K562 (cell line): ENCODE measurements around the gene METRN. TPM values are rescaled to one million over a fixed set of nuclear protein-coding genes. Genes with fewer than 3 reads are reported as not detected.
A peak's percentile ranks its signal among the peaks of the same experiment; 100 is the strongest.

Experiments
- ATAC-seq: fragments of 200-7000 bp; cut with Tn5 transposase; 3 replicates; pipeline ENCODE4 v1.9.1; 2020; ENCODE audit warnings: moderate library complexity
- BruUV-seq: library from RNA; stranded (reverse); fragments of 400-500 nt; replicated peaks from 2 replicates; lab custom pipeline; 2021; lab: Mats Ljungman, UMichigan
- CTCF ChIA-PET: fragments of 300-600 bp; formaldehyde crosslinking; extraction: SDS; loops from one replicate; lab custom pipeline; 2021; ENCODE audit warnings: low intra/inter-chr PET ratio; lab: Yijun Ruan, JAX
- POLR2A ChIA-PET: fragments of 300-600, 350-650 bp; sonication (Branson Sonifier 250); formaldehyde crosslinking; extraction: SDS; loops from one replicate; lab custom pipeline; 2021; ENCODE audit warnings: antibody characterized with exemption, inconsistent platforms; lab: Yijun Ruan, JAX
- DNase-seq, 4 experiments: peaks; one replicate each; pipeline versions ENCODE4 v3.0.0 to v3.0.0-alpha.2; 2011 to 2018; ENCODE audit warnings: low spot score in 3 of 4, mixed read lengths in 3 of 4; ENCODE audit errors: extremely low read depth in 1 of 4
- FAIRE-seq: peaks from 2 replicates; lab custom pipeline; 2011; peaks lifted over from hg19 to GRCh38; lab: Jason Lieb, UNC
- H2AFZ ChIP-seq: 2 replicates; pipeline ENCODE4 v1.6.0; 2011; ENCODE audit warnings: low read depth, low read length, control low read depth, inconsistent platforms
- H3K27ac ChIP-seq: fragments of 200-600 bp; 3 replicates; pipeline ENCODE4 v1.8.0; 2011; ENCODE audit warnings: low read depth, mild to moderate bottlenecking, control low read depth, inconsistent platforms, low read length, moderate library complexity, mixed read lengths; ENCODE audit errors: extremely low read depth
- H3K27me3 ChIP-seq, 2 experiments: fragments of 300-600 bp in 1 of 2; 2 replicates in 1 of 2; 3 replicates in 1 of 2; pipeline versions ENCODE4 v1.6.0 to v1.8.0; 2011; ENCODE audit warnings: inconsistent platforms in 2 of 2, low read length in 2 of 2, mild to moderate bottlenecking in 1 of 2, mixed read lengths in 1 of 2, moderate library complexity in 1 of 2; ENCODE audit not compliant: control insufficient read depth in 2 of 2, insufficient read depth in 2 of 2
- H3K36me3 ChIP-seq: fragments of 300-600 bp; 3 replicates; pipeline ENCODE4 v1.8.0; 2011; ENCODE audit warnings: mild to moderate bottlenecking, low read length, inconsistent platforms; ENCODE audit not compliant: control insufficient read depth, insufficient read depth
- H3K4me1 ChIP-seq, 2 experiments: fragments of 200-600 bp in 1 of 2; replicated peaks in 1 of 2; 2 replicates in 1 of 2; 3 replicates in 1 of 2; pipeline versions ENCODE4 v1.5.1 to v1.8.0; 2011; ENCODE audit warnings: inconsistent platforms in 2 of 2, low read length in 2 of 2, mild to moderate bottlenecking in 1 of 2, mixed read lengths in 1 of 2, moderate library complexity in 1 of 2; ENCODE audit not compliant: control insufficient read depth in 2 of 2, insufficient read depth in 2 of 2
- H3K4me2 ChIP-seq: 2 replicates; pipeline ENCODE4 v1.6.1; 2011; ENCODE audit warnings: low read length, control low read depth, inconsistent platforms, mixed read lengths; ENCODE audit not compliant: insufficient read depth
- H3K4me3 ChIP-seq: fragments of 200-600 bp; sonication (generic), shearing (Covaris generic); 2 replicates; pipeline ENCODE4 v1.5.1; 2016; ENCODE audit warnings: control low read depth, inconsistent platforms
- H3K79me2 ChIP-seq: fragments of 200-600 bp; 3 replicates; pipeline ENCODE4 v1.8.0; 2011; ENCODE audit warnings: low read length, inconsistent platforms; ENCODE audit not compliant: control insufficient read depth, insufficient read depth
- H3K9ac ChIP-seq, 2 experiments: 2 replicates each; pipeline versions ENCODE4 v1.6.0 to v1.6.1; 2011; ENCODE audit warnings: low read depth in 2 of 2, low read length in 2 of 2, control low read depth in 1 of 2, inconsistent platforms in 1 of 2, mild to moderate bottlenecking in 1 of 2, mixed read lengths in 1 of 2; ENCODE audit not compliant: insufficient read depth in 1 of 2
- H3K9me1 ChIP-seq: one replicate; pipeline ENCODE4 v1.6.0; 2011; ENCODE audit warnings: inconsistent platforms, mild to moderate bottlenecking, low read length, moderate library complexity; ENCODE audit not compliant: control insufficient read depth, insufficient read depth
- H3K9me3 ChIP-seq: replicated peaks from 2 replicates; pipeline ENCODE4 v1.5.1; 2011; ENCODE audit warnings: low read depth, low read length, inconsistent platforms; ENCODE audit not compliant: control insufficient read depth, insufficient read depth
- H4K20me1 ChIP-seq: replicated peaks from 2 replicates; pipeline ENCODE4 v1.6.1; 2011; ENCODE audit warnings: low read length, inconsistent platforms, mixed read lengths; ENCODE audit not compliant: control insufficient read depth, insufficient read depth
- GABPA ChIP-seq: fragments of 200-800 bp; sonication (Bioruptor generic); conservative IDR thresholded peaks from 2 replicates; pipeline ENCODE4 v1.6.1; 2016; ENCODE audit warnings: low read depth, missing genetic modification characterization, missing compliant biosample characterization
- NR1H2 ChIP-seq: sonication (generic); formaldehyde crosslinking; IDR thresholded peaks from 2 replicates; pipeline ENCODE4 v1.4.0; 2020; ENCODE audit warnings: mild to moderate bottlenecking, missing genetic modification reagents
- PCBP1 ChIP-seq: fragments of 200-400 bp; formaldehyde crosslinking; IDR thresholded peaks from 2 replicates; pipeline ENCODE4 v1.6.1; 2018; ENCODE audit warnings: mild to moderate bottlenecking, low read depth, low read length; ENCODE audit not compliant: poor library complexity, severe bottlenecking
- RBBP5 ChIP-seq: fragments of 200-600 bp; sonication (generic); IDR thresholded peaks from 2 replicates; pipeline ENCODE4 v1.6.1; 2012; ENCODE audit warnings: borderline replicate concordance, mild to moderate bottlenecking, low read length, control low read depth, inconsistent platforms; ENCODE audit not compliant: insufficient read depth, poor library complexity, severe bottlenecking
- SREBF1 ChIP-seq: fragments of 150-350 bp; IDR thresholded peaks from 2 replicates; pipeline ENCODE4 v1.6.1; 2014; ENCODE audit warnings: antibody characterized with exemption, low read depth, low read length, borderline replicate concordance
- WGBS: fragments of 100-300 bp; shearing (Covaris generic); methylation state at CpG from one replicate; pipeline ENCODE4 v1.1.6; 2016; ENCODE audit warnings: low coverage, mixed read lengths; ENCODE audit not compliant: insufficient coverage; ENCODE audit errors: missing lambda C conversion rate; 5-methylcytosine and 5-hydroxymethylcytosine counted together
- in situ Hi-C: fragments of 300-500 bp; cut with MboI; formaldehyde crosslinking; loops from 4 replicates; pipeline ENCODE4 v1.15.0; 2018; ENCODE audit warnings: inconsistent platforms, mixed read lengths
- intact Hi-C: fragments of 100-400 bp; cut with micrococcal nuclease; formaldehyde crosslinking; loops from 2 replicates; pipeline ENCODE4 v1.14.2; 2022
- polyA plus RNA-seq, 8 experiments: library from polyadenylated mRNA; depleted of rRNA in 4 of 8; stranded (reverse) in 5 of 8; unstranded in 3 of 8; fragments of >200 nt; fragmentation: Nextera tagmentation in 2 of 8; fragmentation: Illumina TruSeq in 1 of 8; extraction: Ambion mirVana in 2 of 8; extraction: Trizol in 1 of 8; gene quantifications; 2 replicates each; pipeline versions ENCODE4 v1.2.1 to v1.2.3, GENCODE V29; 2011 to 2014; ENCODE audit warnings: inconsistent platforms in 1 of 8, missing spikeins in 1 of 8
- total RNA-seq, 7 experiments: library from RNA; depleted of rRNA in 6 of 7; stranded (reverse); fragments of >200 nt in 6 of 7; fragmentation: Illumina TruSeq in 2 of 7; extraction: Trizol in 2 of 7; gene quantifications; 2 replicates each; pipeline versions ENCODE4 v1.2.1 to v1.2.3, GENCODE V29; 2011 to 2021; ENCODE audit warnings: low replicate concordance in 1 of 7
- TF ChIP-seq, protein P1 (sequence below), 2 experiments: fragments of 250-450 bp in 1 of 2; fragments of 450-650 bp in 1 of 2; sonication (Bioruptor Pico) in 1 of 2; IDR thresholded peaks; 2 replicates each; pipeline versions ENCODE4 v1.6.1 to v1.8.0; 2016 to 2021; ENCODE audit warnings: mild to moderate bottlenecking in 2 of 2, moderate library complexity in 2 of 2, missing compliant biosample characterization in 1 of 2, missing genetic modification characterization in 1 of 2
- TF ChIP-seq, protein P2 (sequence below), 3 experiments: fragments of 200-800 bp in 1 of 3; fragments of 250-450 bp in 1 of 3; fragments of 450-650 bp in 1 of 3; sonication (Bioruptor Pico) in 1 of 3; sonication (Bioruptor generic) in 1 of 3; formaldehyde crosslinking in 1 of 3; IDR thresholded peaks; 2 replicates each; pipeline versions ENCODE4 v1.6.1 to v1.8.0; 2016 to 2022; ENCODE audit warnings: mild to moderate bottlenecking in 2 of 3, missing genetic modification characterization in 2 of 3, missing compliant biosample characterization in 1 of 3, moderate library complexity in 1 of 3
- TF ChIP-seq, protein P3 (sequence below), 2 experiments: fragments of 150-350 bp in 1 of 2; IDR thresholded peaks; 2 replicates each; pipeline ENCODE4 v1.6.1; 2012 to 2016; ENCODE audit warnings: low read depth in 2 of 2, low read length in 2 of 2, mild to moderate bottlenecking in 1 of 2, moderate library complexity in 1 of 2

Gene METRN
- total and polyA plus RNA-seq, 9 of the 15 experiments (the other 6 are each of a cell fraction or from before 2014, with no cell fraction given) = 0.20 to 89.8 (median 15.4) TPM

DNA sequence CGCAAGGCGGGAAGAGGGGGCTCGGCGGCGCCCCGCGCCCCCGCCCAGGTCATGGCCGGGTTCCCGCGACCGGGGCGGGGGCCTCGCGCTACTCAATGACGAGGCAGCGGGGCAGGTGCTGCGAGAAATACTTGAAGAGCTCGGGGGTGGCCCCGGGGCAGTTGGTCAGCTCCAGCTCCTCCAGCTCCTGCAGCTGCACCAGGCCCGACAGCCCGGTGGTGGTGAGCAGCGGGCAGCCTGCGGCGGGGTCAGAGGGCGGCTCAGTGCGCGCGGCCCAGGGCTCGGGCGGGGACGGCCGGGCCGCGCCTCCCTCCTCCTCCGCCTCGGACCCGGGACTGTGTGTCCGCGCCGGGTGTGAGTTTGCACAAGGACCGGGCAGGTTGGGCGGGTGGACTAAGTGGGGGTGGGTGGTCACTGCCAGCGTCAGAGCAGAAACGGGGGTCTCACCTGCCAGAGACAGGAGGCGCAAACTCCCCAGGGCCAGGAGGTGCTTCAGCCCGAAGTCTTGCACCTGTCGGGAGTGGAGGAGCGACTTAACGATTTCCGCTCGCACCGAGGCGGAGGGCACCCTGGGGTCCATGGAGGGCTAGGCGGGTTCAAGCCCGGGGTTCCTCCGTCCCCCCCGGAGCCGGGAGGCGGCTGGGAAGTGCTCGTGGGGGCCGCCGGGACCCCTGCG, 20.6 kb upstream of the METRN start (continued):
- TF ChIP-seq, protein P1, sequence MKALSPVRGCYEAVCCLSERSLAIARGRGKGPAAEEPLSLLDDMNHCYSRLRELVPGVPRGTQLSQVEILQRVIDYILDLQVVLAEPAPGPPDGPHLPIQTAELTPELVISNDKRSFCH (CRISPR knock-in tag; IDR thresholded peaks at IDR 0.05) = no peak
- TF ChIP-seq, protein P1 (tag; IDR thresholded peaks at IDR 0.05) = no peak

DNA sequence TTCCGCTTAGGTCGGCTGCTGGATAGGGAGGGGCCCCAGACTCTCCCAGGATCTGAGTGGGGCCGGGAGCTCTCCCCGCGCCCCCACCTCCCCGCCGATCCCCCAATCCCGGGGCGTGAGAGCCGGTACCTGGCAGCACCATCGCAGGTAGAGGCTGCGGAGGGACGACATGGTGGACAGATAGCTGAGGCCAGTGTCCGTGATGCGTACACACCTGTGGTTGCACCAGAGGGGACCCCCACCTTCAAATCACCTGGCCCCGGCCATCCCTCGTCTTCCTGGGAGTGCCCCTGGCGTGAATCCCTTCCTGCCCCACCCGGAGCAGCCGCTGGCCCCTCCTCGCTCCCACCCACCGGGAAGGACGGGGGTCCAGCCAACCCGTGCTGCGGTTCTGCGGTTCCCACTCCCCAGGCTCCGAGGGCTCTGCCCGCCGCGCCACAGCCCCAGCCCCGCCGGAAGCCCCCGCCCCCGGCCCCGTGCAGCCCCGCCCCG, 20.0 kb upstream of the METRN start:
- H3K9me1 ChIP-seq = no peaks in the 10 kb centered on the region
- H3K9ac ChIP-seq = peak overlapping the region; percentile 14 to 81; a peak in 3 of 4 replicates
- no peak overlapping the region; the same call in 2 of the 3 replicates for H3K27ac ChIP-seq
- no TSS peak for BruUV-seq
- FAIRE-seq = no peak
- H3K36me3 ChIP-seq = no peaks in the 10 kb centered on the region
- ChIA-PET POLR2A (interaction anchor here (0.6 to 1.6 kb wide), 8 partner anchors 8 to 296 kb away, joined by 3 to 9 read pairs (median 4); partner anchors contain the start of genes GNG13 and METRN), CTCF (interaction anchor here (1.0 kb wide), 1 partner anchor 90 kb away, joined by 4 read pairs; no protein-coding TSS in a partner anchor)
- H2AFZ ChIP-seq = peak overlapping the region; percentile 77
- DNase-seq = peak in 2 of 4 experiments; percentile 89 to 90
- 5% methylated on average over 13 of the region's 37 CpGs for WGBS
- H3K27me3 ChIP-seq = peaks cover 7 to 16% of the 10 kb centered on the region in 2 experiments; a peak in 4 of 5 replicates
- in situ Hi-C loops (no loop called here), intact Hi-C loops (no loop called here)
- peak overlapping the region; percentile 45 for H3K4me3 ChIP-seq
- H3K9me3 ChIP-seq = no peaks in the 10 kb centered on the region
- peaks cover 1% of the 10 kb centered on the region; the same call in 1 of the 2 replicates for H4K20me1 ChIP-seq
- H3K4me1 ChIP-seq = peaks cover 7 to 61% of the 10 kb centered on the region in 2 experiments
- peaks cover 5% of the 10 kb centered on the region; the same call in 2 of the 3 replicates for H3K79me2 ChIP-seq
- peak overlapping the region; percentile 80 for H3K4me2 ChIP-seq
- no peak for ATAC-seq
- TF ChIP-seq RBBP5 (peak; percentile 13), PCBP1 (peak; percentile 8), GABPA (tag) (peak; percentile 68), NR1H2 (no peak), SREBF1 (no peak)
- TF ChIP-seq, protein P2, sequence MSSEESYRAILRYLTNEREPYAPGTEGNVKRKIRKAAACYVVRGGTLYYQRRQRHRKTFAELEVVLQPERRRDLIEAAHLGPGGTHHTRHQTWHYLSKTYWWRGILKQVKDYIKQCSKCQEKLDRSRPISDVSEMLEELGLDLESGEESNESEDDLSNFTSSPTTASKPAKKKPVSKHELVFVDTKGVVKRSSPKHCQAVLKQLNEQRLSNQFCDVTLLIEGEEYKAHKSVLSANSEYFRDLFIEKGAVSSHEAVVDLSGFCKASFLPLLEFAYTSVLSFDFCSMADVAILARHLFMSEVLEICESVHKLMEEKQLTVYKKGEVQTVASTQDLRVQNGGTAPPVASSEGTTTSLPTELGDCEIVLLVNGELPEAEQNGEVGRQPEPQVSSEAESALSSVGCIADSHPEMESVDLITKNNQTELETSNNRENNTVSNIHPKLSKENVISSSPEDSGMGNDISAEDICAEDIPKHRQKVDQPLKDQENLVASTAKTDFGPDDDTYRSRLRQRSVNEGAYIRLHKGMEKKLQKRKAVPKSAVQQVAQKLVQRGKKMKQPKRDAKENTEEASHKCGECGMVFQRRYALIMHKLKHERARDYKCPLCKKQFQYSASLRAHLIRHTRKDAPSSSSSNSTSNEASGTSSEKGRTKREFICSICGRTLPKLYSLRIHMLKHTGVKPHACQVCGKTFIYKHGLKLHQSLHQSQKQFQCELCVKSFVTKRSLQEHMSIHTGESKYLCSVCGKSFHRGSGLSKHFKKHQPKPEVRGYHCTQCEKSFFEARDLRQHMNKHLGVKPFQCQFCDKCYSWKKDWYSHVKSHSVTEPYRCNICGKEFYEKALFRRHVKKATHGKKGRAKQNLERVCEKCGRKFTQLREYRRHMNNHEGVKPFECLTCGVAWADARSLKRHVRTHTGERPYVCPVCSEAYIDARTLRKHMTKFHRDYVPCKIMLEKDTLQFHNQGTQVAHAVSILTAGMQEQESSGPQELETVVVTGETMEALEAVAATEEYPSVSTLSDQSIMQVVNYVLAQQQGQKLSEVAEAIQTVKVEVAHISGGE (CRISPR knock-in tag; IDR thresholded peaks at IDR 0.05) = 0 out of 6 replicates have a peak, but pooled peaks of 1 of the 3 experiments have one; percentile 33
- TF ChIP-seq, protein P3, sequence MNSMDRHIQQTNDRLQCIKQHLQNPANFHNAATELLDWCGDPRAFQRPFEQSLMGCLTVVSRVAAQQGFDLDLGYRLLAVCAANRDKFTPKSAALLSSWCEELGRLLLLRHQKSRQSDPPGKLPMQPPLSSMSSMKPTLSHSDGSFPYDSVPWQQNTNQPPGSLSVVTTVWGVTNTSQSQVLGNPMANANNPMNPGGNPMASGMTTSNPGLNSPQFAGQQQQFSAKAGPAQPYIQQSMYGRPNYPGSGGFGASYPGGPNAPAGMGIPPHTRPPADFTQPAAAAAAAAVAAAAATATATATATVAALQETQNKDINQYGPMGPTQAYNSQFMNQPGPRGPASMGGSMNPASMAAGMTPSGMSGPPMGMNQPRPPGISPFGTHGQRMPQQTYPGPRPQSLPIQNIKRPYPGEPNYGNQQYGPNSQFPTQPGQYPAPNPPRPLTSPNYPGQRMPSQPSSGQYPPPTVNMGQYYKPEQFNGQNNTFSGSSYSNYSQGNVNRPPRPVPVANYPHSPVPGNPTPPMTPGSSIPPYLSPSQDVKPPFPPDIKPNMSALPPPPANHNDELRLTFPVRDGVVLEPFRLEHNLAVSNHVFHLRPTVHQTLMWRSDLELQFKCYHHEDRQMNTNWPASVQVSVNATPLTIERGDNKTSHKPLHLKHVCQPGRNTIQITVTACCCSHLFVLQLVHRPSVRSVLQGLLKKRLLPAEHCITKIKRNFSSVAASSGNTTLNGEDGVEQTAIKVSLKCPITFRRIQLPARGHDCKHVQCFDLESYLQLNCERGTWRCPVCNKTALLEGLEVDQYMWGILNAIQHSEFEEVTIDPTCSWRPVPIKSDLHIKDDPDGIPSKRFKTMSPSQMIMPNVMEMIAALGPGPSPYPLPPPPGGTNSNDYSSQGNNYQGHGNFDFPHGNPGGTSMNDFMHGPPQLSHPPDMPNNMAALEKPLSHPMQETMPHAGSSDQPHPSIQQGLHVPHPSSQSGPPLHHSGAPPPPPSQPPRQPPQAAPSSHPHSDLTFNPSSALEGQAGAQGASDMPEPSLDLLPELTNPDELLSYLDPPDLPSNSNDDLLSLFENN (IDR thresholded peaks at IDR 0.05; ENCODE audit: low read depth in 2 of 2, low read length in 2 of 2) = no peak
